ENCODE measurements around the gene PGM1. TPM values are rescaled to one million over a fixed set of nuclear protein-coding genes. Genes with fewer than 3 reads are reported as not detected.

PGM1 gene
- total RNA-seq, 2 experiments from 2014 or later: 31.9 to 32.4 TPM

DNA sequence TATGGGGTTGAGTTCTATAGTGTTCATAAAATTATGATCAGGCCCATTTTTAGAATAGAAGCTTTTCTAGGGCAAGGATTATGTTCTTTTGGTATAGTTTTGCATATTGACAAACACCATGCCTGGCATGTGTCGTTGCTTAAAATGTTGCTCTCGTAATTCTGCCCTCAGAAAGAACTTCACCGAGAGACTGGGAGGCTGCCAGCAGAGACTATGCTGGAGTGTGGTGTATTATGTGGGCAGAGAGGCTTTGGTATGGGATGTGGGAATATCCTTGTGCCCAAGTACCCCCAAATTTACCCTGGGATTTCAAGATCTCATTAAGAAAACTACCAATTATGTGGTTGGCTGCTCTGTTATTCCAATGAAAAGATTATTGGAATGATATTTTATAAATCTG is 27.9 kb downstream of the PGM1 start:
- no peak for DNase-seq
- H3K36me3 Mint-ChIP-seq: no peaks in the 10 kb centered on the region
- intact Hi-C loops (cut with micrococcal nuclease): loop anchor here (2.0 kb wide), 1 partner anchor 298 kb away; no protein-coding TSS in a partner anchor
- no peaks in the 10 kb centered on the region for H3K9me3 Mint-ChIP-seq
- no peak overlapping the region for H3K27ac Mint-ChIP-seq
- no peaks in the 10 kb centered on the region for H3K27me3 Mint-ChIP-seq
- ChIA-PET CTCF (interaction anchor here (2.3 kb wide), 1 partner anchor 516 kb away, joined by 11 read pairs; no protein-coding TSS in a partner anchor), POLR2A (no interaction called here)
- no peaks in the 10 kb centered on the region for H3K4me1 Mint-ChIP-seq (ENCODE audit: low read depth)
- no peak overlapping the region for H3K4me3 Mint-ChIP-seq

DNA sequence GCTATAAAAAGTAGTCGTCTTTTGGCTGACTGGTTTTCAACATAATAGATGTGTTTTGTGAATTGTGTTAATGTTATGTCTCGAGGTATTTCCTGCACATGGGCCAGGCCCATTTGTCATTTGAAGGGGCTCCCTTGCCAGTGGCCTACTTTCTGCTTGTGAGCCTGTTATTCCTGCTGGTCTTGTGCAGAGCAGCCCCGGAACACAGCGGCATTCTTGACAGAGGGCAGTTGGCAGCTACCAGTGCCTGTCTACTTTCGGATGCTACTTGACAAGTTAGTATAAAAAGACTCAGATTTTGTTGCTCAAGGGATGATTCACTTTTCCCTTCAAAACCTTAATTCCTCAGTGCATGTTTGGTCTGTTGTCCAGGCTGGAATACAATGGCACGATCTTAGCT is 28.5 kb downstream of the PGM1 start:
- POLR2A ChIA-PET: no interaction called here
- H3K4me3 Mint-ChIP-seq: no peak overlapping the region
- CTCF ChIA-PET: interaction anchor here (2.3 kb wide), 1 partner anchor 515 kb away, joined by 11 read pairs; no protein-coding TSS in a partner anchor
- H3K27me3 Mint-ChIP-seq: no peaks in the 10 kb centered on the region
- no peak for DNase-seq
- H3K4me1 Mint-ChIP-seq (ENCODE audit: low read depth): no peaks in the 10 kb centered on the region
- intact Hi-C loops (cut with micrococcal nuclease): loop anchor here (2.0 kb wide), 1 partner anchor 297 kb away; no protein-coding TSS in a partner anchor
- H3K9me3 Mint-ChIP-seq: no peaks in the 10 kb centered on the region
- H3K27ac Mint-ChIP-seq: no peak overlapping the region
- no peaks in the 10 kb centered on the region for H3K36me3 Mint-ChIP-seq

- Mint-ChIP-seq H3K27me3 (no peaks in the 10 kb centered on the region), H3K36me3 (no peaks in the 10 kb centered on the region), H3K4me3 (no peak overlapping the region), H3K9me3 (no peaks in the 10 kb centered on the region), H3K27ac (no peak overlapping the region), H3K4me1 (ENCODE audit: low read depth) (no peaks in the 10 kb centered on the region)
- ChIA-PET POLR2A (no interaction called here), CTCF (interaction anchor here (1.2 to 1.4 kb wide), 3 partner anchors 69 to 623 kb away, joined by 4 to 6 read pairs (median 6); no protein-coding TSS in a partner anchor)
- intact Hi-C loops (cut with micrococcal nuclease): no loop called here
- DNase-seq: no peak
Observed at GRCh38 chr1:63622849-63623566, 29.8 kb downstream of the PGM1 start.

DNA sequence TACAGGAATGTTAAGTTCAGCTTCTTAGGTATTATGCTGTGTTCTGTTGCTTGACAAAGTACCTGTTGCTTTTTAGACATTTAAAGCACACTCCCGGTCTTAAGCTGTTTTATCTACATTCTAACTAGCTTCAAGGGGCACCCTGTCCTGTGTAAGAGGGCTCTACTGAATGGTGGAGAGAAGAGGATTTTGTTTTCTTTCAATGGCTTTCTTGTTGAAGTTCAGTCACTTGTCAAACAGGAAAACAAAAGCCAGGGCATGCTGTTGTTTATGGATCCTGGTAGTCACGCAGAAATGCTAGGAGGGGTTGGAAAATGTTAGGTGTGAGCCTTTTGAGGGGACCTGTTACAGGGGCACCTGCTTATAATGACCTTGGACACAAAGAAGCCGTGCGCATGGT is 30.7 kb downstream of the PGM1 start:
- POLR2A ChIA-PET: no interaction called here
- no peak for DNase-seq
- Mint-ChIP-seq H3K27ac (no peak overlapping the region), H3K4me1 (ENCODE audit: low read depth) (peaks cover 5% of the 10 kb centered on the region), H3K9me3 (no peaks in the 10 kb centered on the region), H3K4me3 (no peak overlapping the region), H3K27me3 (no peaks in the 10 kb centered on the region), H3K36me3 (no peaks in the 10 kb centered on the region)
- CTCF ChIA-PET: interaction anchor here (0.7 kb wide), 1 partner anchor 514 kb away, joined by 3 read pairs; no protein-coding TSS in a partner anchor
- intact Hi-C loops (cut with micrococcal nuclease): no loop called here

GRCh38 chr1:63624911-63625310 is 31.7 kb downstream of the PGM1 start:
- CTCF ChIA-PET: interaction anchor here (1.0 kb wide), 2 partner anchors 12 to 67 kb away, joined by 3 read pairs; no protein-coding TSS in a partner anchor

DNA sequence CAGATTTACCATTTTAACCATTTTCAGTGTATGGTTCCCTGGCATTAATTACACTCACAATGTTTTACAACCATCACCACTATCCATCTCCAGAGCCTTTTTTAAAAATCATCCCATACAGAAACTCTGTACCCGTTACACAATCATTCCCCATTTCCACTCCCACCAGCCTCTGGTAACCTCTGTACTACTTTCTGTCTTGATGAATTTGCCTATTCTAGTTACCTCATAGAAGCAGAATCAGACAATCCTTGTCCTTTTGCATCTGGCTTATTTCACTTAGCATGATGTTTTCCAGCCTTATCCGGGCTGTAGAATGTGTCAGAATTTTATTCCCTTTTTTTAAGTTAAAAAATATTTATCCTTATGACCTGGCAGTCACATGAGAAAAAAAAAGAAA is 33.0 kb downstream of the PGM1 start:
- no peak overlapping the region for H3K4me3 Mint-ChIP-seq
- H3K4me1 Mint-ChIP-seq (ENCODE audit: low read depth): peaks cover 5% of the 10 kb centered on the region
- DNase-seq: no peak
- no peak overlapping the region for H3K27ac Mint-ChIP-seq
- ChIA-PET POLR2A (no interaction called here), CTCF (interaction anchor here (1.0 kb wide), 1 partner anchor 13 kb away, joined by 3 read pairs; no protein-coding TSS in a partner anchor)
- H3K27me3 Mint-ChIP-seq: no peaks in the 10 kb centered on the region
- peaks cover 5% of the 10 kb centered on the region for H3K36me3 Mint-ChIP-seq
- intact Hi-C loops (cut with micrococcal nuclease): no loop called here
- no peaks in the 10 kb centered on the region for H3K9me3 Mint-ChIP-seq

More at GRCh38 chr1:63624911-63625310, 31.7 kb downstream of the PGM1 start:
- intact Hi-C loops (cut with micrococcal nuclease): no loop called here
- Mint-ChIP-seq H3K9me3 (no peaks in the 10 kb centered on the region), H3K27ac (no peak overlapping the region), H3K27me3 (no peaks in the 10 kb centered on the region), H3K36me3 (no peaks in the 10 kb centered on the region), H3K4me1 (ENCODE audit: low read depth) (peaks cover 5% of the 10 kb centered on the region), H3K4me3 (no peak overlapping the region)
- POLR2A ChIA-PET: no interaction called here
- no peak for DNase-seq

DNA sequence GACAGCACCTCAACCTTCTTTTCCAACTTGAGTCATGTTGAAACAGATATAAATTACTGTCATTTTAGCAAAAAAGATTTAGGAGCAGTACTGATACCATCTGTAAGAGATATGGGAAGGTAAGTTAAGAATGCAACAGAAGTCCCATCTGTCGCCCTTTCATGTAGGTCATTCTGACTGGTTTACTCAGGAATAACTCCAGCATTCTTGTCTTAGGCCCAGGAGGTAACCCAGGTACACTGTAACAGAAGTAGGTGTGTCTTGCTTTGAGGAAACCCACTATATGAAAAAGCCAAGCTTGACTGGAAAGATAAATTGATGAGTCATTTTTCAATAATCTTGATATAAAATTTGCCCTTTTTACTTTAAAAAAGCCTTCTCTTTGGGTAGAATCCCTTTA is 35.4 kb downstream of the PGM1 start:
- intact Hi-C loops (cut with micrococcal nuclease): no loop called here
- H3K27me3 Mint-ChIP-seq: no peaks in the 10 kb centered on the region
- ChIA-PET CTCF (no interaction called here), POLR2A (no interaction called here)
- DNase-seq: no peak
- H3K27ac Mint-ChIP-seq: no peak overlapping the region
- H3K9me3 Mint-ChIP-seq: no peaks in the 10 kb centered on the region
- H3K36me3 Mint-ChIP-seq: peaks cover 17% of the 10 kb centered on the region
- peaks cover 5% of the 10 kb centered on the region for H3K4me1 Mint-ChIP-seq (ENCODE audit: low read depth)
- no peak overlapping the region for H3K4me3 Mint-ChIP-seq

DNA sequence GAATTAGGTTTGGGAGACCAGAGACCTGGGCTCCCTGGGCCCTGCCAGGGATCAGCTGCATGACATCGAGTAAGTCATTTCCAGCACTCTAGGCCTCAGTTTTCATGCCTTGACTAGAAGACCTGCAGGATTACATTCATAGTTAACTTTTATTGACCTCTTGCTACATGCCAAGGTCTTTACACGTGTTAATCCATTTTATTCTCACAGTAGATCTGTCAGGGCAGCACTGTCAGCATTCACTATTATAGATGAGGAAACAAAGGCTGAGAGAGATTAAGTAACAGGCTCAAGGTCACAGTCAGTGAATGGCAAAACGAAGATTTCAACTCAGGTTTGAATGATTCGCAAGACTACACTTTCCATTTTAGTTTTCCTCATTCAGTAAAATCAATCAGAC is 37.0 kb downstream of the PGM1 start:
- Mint-ChIP-seq H3K4me3 (no peak overlapping the region), H3K27me3 (no peaks in the 10 kb centered on the region), H3K9me3 (no peaks in the 10 kb centered on the region), H3K4me1 (ENCODE audit: low read depth) (peaks cover 5% of the 10 kb centered on the region), H3K27ac (no peak overlapping the region), H3K36me3 (peaks cover 27% of the 10 kb centered on the region)
- intact Hi-C loops (cut with micrococcal nuclease): no loop called here
- CTCF ChIA-PET: no interaction called here
- no peak for DNase-seq
- POLR2A ChIA-PET: no interaction called here

GRCh38 chr1:63630666-63631065 is 37.5 kb downstream of the PGM1 start:
- POLR2A ChIA-PET: no interaction called here
- no peak for DNase-seq

GRCh38 chr1:63632110-63632509 is 38.9 kb downstream of the PGM1 start:
- Mint-ChIP-seq H3K4me1 (ENCODE audit: low read depth) (peaks cover 5% of the 10 kb centered on the region), H3K27ac (no peak overlapping the region), H3K27me3 (no peaks in the 10 kb centered on the region), H3K4me3 (no peak overlapping the region), H3K36me3 (peaks cover 41% of the 10 kb centered on the region), H3K9me3 (no peaks in the 10 kb centered on the region)
- POLR2A ChIA-PET: no interaction called here
- no peak for DNase-seq
- CTCF ChIA-PET: interaction anchor here (0.7 to 1.3 kb wide), 2 partner anchors 51 to 506 kb away, joined by 3 to 4 read pairs; no protein-coding TSS in a partner anchor
- intact Hi-C loops (cut with micrococcal nuclease): no loop called here

More at GRCh38 chr1:63630666-63631065, 37.5 kb downstream of the PGM1 start:
- Mint-ChIP-seq H3K36me3 (peaks cover 28% of the 10 kb centered on the region), H3K4me3 (no peak overlapping the region), H3K9me3 (no peaks in the 10 kb centered on the region), H3K27ac (no peak overlapping the region), H3K4me1 (ENCODE audit: low read depth) (peaks cover 5% of the 10 kb centered on the region), H3K27me3 (no peaks in the 10 kb centered on the region)
- CTCF ChIA-PET: interaction anchor here (1.3 kb wide), 1 partner anchor 507 kb away, joined by 4 read pairs; no protein-coding TSS in a partner anchor
- intact Hi-C loops (cut with micrococcal nuclease): no loop called here

DNA sequence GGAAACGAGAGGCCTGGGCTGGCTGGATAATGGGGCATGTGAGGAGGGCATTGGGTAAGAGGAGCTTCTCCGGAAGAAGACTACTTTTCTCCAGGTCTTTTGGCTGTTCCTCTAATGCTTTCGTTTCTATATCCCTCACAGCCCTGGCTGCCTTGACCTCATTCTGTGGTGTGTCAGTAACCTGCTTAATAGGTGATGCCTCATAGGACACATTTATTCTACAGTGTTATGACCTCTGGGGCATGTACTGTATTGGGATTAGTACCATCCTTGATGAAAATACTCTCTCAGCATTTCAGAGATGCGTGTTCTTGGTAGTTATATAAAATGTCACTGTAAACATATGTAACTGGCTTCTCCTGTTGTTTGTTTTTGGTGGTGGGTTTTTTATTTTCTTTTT is 40.1 kb downstream of the PGM1 start:
- Mint-ChIP-seq H3K27me3 (no peaks in the 10 kb centered on the region), H3K27ac (no peak overlapping the region), H3K36me3 (peaks cover 47% of the 10 kb centered on the region), H3K9me3 (no peaks in the 10 kb centered on the region), H3K4me3 (no peak overlapping the region), H3K4me1 (ENCODE audit: low read depth) (peaks cover 4% of the 10 kb centered on the region)
- ChIA-PET CTCF (no interaction called here), POLR2A (no interaction called here)
- DNase-seq: no peak
- intact Hi-C loops (cut with micrococcal nuclease): no loop called here

DNA sequence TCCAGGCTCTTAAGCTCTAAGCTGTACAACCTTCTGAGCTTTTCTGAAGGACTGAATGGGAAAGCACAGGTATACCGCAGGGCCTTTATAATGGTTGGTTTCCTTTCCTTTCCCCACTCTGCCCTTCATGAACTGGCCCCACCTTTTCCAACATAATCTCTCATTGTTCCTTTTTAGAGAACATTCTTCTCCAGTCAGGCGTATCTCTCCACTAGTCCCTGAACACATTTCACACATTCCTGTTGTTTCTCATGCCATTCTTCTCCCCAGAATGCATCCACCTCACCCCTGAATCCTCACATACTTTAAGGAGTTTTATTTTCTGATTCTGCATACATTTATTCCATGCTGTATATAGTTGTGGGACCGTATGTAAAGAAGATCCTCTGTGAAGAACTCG is 41.3 kb downstream of the PGM1 start:
- intact Hi-C loops (cut with micrococcal nuclease): no loop called here
- CTCF ChIA-PET: interaction anchor here (1.1 kb wide), 1 partner anchor 16 kb away, joined by 4 read pairs; no protein-coding TSS in a partner anchor
- Mint-ChIP-seq H3K9me3 (no peaks in the 10 kb centered on the region), H3K4me1 (ENCODE audit: low read depth) (no peaks in the 10 kb centered on the region), H3K36me3 (peaks cover 59% of the 10 kb centered on the region), H3K4me3 (no peak overlapping the region), H3K27me3 (no peaks in the 10 kb centered on the region), H3K27ac (no peak overlapping the region)
- no peak for DNase-seq
- POLR2A ChIA-PET: no interaction called here

GRCh38 chr1:63635681-63636080 is 42.5 kb downstream of the PGM1 start:
- POLR2A ChIA-PET: no interaction called here
- H3K36me3 Mint-ChIP-seq: peaks cover 59% of the 10 kb centered on the region
- intact Hi-C loops (cut with micrococcal nuclease): no loop called here

More at GRCh38 chr1:63635681-63636080, 42.5 kb downstream of the PGM1 start:
- DNase-seq: no peak
- CTCF ChIA-PET: interaction anchor here (1.0 kb wide), 1 partner anchor 607 kb away, joined by 3 read pairs; no protein-coding TSS in a partner anchor
- no peak overlapping the region for H3K27ac Mint-ChIP-seq
- no peaks in the 10 kb centered on the region for H3K9me3 Mint-ChIP-seq
- H3K4me1 Mint-ChIP-seq (ENCODE audit: low read depth): no peaks in the 10 kb centered on the region
- H3K4me3 Mint-ChIP-seq: no peak overlapping the region
- H3K27me3 Mint-ChIP-seq: no peaks in the 10 kb centered on the region

Measured in activated CD4-positive, alpha-beta memory T cell treated with anti-CD3 and anti-CD28 coated beads for 36 hours (primary cell).